HG03064 (cell line): ENCODE results near the gene SRRM2.

Source experiments
- ATAC-seq: cut with Tn5 transposase; IDR thresholded peaks from one replicate; pipeline ENCODE4 v1.9.1; 2021; ENCODE audit warnings: low read depth; ENCODE audit not compliant: unreplicated experiment

Gene SRRM2

GRCh38 chr16:2752035-2752849, at the start of gene SRRM2:
Gene SRRM2 (plus strand): TSS chr16:2752638. CDS start chr16:2756365, 3,727 bp downstream.
- peak; percentile 82 for ATAC-seq

GRCh38 chr16:2702871-2703745, 49.3 kb upstream of the SRRM2 start:
- ATAC-seq: no peak

- no peak for ATAC-seq
These were observed 48.1 kb upstream of the SRRM2 start for GRCh38 chr16:2704166-2704982.

- no peak for ATAC-seq
These were observed 47.5 kb upstream of the SRRM2 start for GRCh38 chr16:2704983-2705275.

- no peak for ATAC-seq
These were observed 47.1 kb upstream of the SRRM2 start for GRCh38 chr16:2705351-2705750.

GRCh38 chr16:2706085-2706484, 46.4 kb upstream of the SRRM2 start:
- ATAC-seq: no peak

- no peak for ATAC-seq
These were observed 45.7 kb upstream of the SRRM2 start for GRCh38 chr16:2706611-2707311.

GRCh38 chr16:2707368-2708289, 44.8 kb upstream of the SRRM2 start:
- ATAC-seq: no peak

- ATAC-seq: no peak
These were observed 44.2 kb upstream of the SRRM2 start for GRCh38 chr16:2708290-2708639.

- ATAC-seq: no peak
These were observed 43.4 kb upstream of the SRRM2 start for GRCh38 chr16:2708955-2709587.

- ATAC-seq: no peak
These were observed 42.9 kb upstream of the SRRM2 start for GRCh38 chr16:2709588-2709984.

GRCh38 chr16:2710021-2710710, 42.3 kb upstream of the SRRM2 start:
- no peak for ATAC-seq

- ATAC-seq: no peak
These were observed 41.7 kb upstream of the SRRM2 start for GRCh38 chr16:2710711-2711231.

GRCh38 chr16:2711370-2712062, 40.9 kb upstream of the SRRM2 start:
- no peak for ATAC-seq

- ATAC-seq: no peak
These were observed 40.4 kb upstream of the SRRM2 start for GRCh38 chr16:2712063-2712441.

- ATAC-seq: no peak
These were observed 39.9 kb upstream of the SRRM2 start for GRCh38 chr16:2712546-2712945.

GRCh38 chr16:2713523-2713922, 38.9 kb upstream of the SRRM2 start:
- ATAC-seq: no peak
